HepG2 (cell line): ENCODE results near the gene RAB35. TPM values are rescaled to one million over a fixed set of nuclear protein-coding genes. Genes with fewer than 3 reads are reported as not detected.
A peak's percentile ranks its signal among the peaks of the same experiment; 100 is the strongest.

Experiments
- ASH2L ChIP-seq: fragments of 300-600, 200-600 bp; sonication (generic); IDR thresholded peaks from 2 replicates; pipeline ENCODE4 v1.7.0; 2017; ENCODE audit warnings: low read depth, mild to moderate bottlenecking, moderate library complexity, mixed read lengths, low read length; ENCODE audit not compliant: insufficient read length
- ATF7-NPFF ChIP-seq: sonication (generic); formaldehyde crosslinking; IDR thresholded peaks from 2 replicates; pipeline ENCODE4 v1.8.1; 2023; ENCODE audit warnings: mild to moderate bottlenecking, low read depth, missing genetic modification reagents, moderate library complexity
- FOXA1 ChIP-seq, 2 experiments: fragments of 450-650 bp in 1 of 2; sonication (generic) in 1 of 2; formaldehyde crosslinking in 1 of 2; IDR thresholded peaks; 2 replicates each; pipeline versions ENCODE4 v1.4.0 to v1.6.1; 2016 to 2020; ENCODE audit warnings: missing genetic modification reagents in 1 of 2
- HOXD1 ChIP-seq: sonication (generic); formaldehyde crosslinking; IDR thresholded peaks from 2 replicates; pipeline ENCODE4 v1.5.0; 2020; ENCODE audit warnings: missing genetic modification reagents
- NCOA5 ChIP-seq: sonication (generic); formaldehyde crosslinking; IDR thresholded peaks from 2 replicates; pipeline ENCODE4 v1.4.0; 2020; ENCODE audit warnings: missing genetic modification reagents
- PCBP2 ChIP-seq: fragments of 200-400 bp; formaldehyde crosslinking; optimal IDR thresholded peaks from 2 replicates; pipeline ENCODE3; 2018; ENCODE audit warnings: low read length, low read depth; ENCODE audit not compliant: poor library complexity, severe bottlenecking
- PHF5A ChIP-seq: IDR thresholded peaks from one replicate; pipeline ENCODE4 v1.6.1; 2018; ENCODE audit warnings: low read depth, missing genetic modification reagents; ENCODE audit not compliant: unreplicated experiment
- REL ChIP-seq: sonication (generic); formaldehyde crosslinking; conservative IDR thresholded peaks from 2 replicates; pipeline ENCODE4 v1.8.0; 2022; ENCODE audit warnings: mild to moderate bottlenecking, missing genetic modification reagents, moderate library complexity
- YEATS4 ChIP-seq: sonication (generic); formaldehyde crosslinking; IDR thresholded peaks from 2 replicates; pipeline ENCODE4 v1.4.0; 2020; ENCODE audit warnings: missing genetic modification reagents, borderline replicate concordance
- ZNF44 ChIP-seq: sonication (generic); formaldehyde crosslinking; IDR thresholded peaks from 2 replicates; pipeline ENCODE4 v1.5.1; 2020; ENCODE audit warnings: mild to moderate bottlenecking, missing genetic modification reagents
- ZSCAN9 ChIP-seq: IDR thresholded peaks from 2 replicates; pipeline ENCODE4 v1.6.1; 2016; ENCODE audit warnings: borderline replicate concordance
- polyA plus RNA-seq, 8 experiments: library from polyadenylated mRNA; depleted of rRNA in 3 of 8; stranded (reverse) in 7 of 8; unstranded in 1 of 8; fragments of >200 nt; fragmentation: Illumina TruSeq in 4 of 8; extraction: Trizol in 4 of 8; gene quantifications; 2 replicates each; pipeline versions ENCODE4 v1.2.1 to v1.2.3, GENCODE V29; 2011 to 2016; ENCODE audit warnings: low read depth in 4 of 8, missing spikeins in 1 of 8, mixed read lengths in 1 of 8; ENCODE audit not compliant: insufficient read depth in 1 of 8
- total RNA-seq, 5 experiments: library from RNA; depleted of rRNA; stranded (reverse); fragments of >200 nt; fragmentation: Illumina TruSeq; extraction: Trizol; gene quantifications; 2 replicates each; pipeline ENCODE4 v1.2.3, GENCODE V29; 2016; ENCODE audit warnings: low read depth in 1 of 5
- TF ChIP-seq, protein P1 (sequence below): sonication (generic); formaldehyde crosslinking; IDR thresholded peaks from 2 replicates; pipeline ENCODE4 v1.5.0; 2020; ENCODE audit warnings: mild to moderate bottlenecking, missing genetic modification reagents, borderline replicate concordance
- TF ChIP-seq, protein P2 (sequence below): sonication (generic); formaldehyde crosslinking; IDR thresholded peaks from 2 replicates; pipeline ENCODE4 v1.4.0; 2020; ENCODE audit warnings: mild to moderate bottlenecking, low read depth, missing genetic modification reagents
- TF ChIP-seq, protein P3 (sequence below): sonication (generic); formaldehyde crosslinking; IDR thresholded peaks from 2 replicates; pipeline ENCODE4 v1.4.0; 2020; ENCODE audit warnings: missing genetic modification reagents
- TF ChIP-seq, protein P4 (sequence below): IDR thresholded peaks from 2 replicates; pipeline ENCODE4 v1.6.1; 2016; ENCODE audit warnings: mild to moderate bottlenecking

Gene RAB35
- total and polyA plus RNA-seq, 2 of the 13 experiments (the other 11 are each of a cell fraction or from before 2014, with no cell fraction given), result 25.2 to 29.1 TPM

DNA sequence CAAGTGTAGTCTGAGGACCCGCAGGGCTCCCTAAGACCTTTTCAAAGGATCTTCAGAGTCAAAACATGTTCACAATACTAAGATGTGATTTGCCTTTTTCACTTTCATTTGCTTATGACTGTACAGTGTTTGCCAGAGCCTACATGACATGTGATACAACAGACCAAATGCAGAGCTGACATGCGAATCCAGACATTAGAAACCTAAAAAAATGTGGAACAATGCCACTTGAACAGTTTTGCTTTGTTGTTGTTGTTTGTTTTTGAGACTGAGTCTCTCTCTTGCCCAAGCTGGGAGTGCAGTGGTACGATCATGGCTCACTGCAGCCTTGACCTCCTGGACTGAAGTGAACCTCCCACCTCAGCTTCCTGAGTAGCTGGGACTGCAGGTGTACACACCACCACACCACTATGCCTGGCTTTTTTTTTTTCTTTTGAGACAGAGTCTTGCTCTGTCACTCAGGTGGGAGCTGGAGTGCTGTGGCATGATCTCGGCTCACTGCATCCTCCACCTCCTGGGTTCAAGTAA is 5.3 kb upstream of the RAB35 start (continued):
- TF ChIP-seq, protein P1, sequence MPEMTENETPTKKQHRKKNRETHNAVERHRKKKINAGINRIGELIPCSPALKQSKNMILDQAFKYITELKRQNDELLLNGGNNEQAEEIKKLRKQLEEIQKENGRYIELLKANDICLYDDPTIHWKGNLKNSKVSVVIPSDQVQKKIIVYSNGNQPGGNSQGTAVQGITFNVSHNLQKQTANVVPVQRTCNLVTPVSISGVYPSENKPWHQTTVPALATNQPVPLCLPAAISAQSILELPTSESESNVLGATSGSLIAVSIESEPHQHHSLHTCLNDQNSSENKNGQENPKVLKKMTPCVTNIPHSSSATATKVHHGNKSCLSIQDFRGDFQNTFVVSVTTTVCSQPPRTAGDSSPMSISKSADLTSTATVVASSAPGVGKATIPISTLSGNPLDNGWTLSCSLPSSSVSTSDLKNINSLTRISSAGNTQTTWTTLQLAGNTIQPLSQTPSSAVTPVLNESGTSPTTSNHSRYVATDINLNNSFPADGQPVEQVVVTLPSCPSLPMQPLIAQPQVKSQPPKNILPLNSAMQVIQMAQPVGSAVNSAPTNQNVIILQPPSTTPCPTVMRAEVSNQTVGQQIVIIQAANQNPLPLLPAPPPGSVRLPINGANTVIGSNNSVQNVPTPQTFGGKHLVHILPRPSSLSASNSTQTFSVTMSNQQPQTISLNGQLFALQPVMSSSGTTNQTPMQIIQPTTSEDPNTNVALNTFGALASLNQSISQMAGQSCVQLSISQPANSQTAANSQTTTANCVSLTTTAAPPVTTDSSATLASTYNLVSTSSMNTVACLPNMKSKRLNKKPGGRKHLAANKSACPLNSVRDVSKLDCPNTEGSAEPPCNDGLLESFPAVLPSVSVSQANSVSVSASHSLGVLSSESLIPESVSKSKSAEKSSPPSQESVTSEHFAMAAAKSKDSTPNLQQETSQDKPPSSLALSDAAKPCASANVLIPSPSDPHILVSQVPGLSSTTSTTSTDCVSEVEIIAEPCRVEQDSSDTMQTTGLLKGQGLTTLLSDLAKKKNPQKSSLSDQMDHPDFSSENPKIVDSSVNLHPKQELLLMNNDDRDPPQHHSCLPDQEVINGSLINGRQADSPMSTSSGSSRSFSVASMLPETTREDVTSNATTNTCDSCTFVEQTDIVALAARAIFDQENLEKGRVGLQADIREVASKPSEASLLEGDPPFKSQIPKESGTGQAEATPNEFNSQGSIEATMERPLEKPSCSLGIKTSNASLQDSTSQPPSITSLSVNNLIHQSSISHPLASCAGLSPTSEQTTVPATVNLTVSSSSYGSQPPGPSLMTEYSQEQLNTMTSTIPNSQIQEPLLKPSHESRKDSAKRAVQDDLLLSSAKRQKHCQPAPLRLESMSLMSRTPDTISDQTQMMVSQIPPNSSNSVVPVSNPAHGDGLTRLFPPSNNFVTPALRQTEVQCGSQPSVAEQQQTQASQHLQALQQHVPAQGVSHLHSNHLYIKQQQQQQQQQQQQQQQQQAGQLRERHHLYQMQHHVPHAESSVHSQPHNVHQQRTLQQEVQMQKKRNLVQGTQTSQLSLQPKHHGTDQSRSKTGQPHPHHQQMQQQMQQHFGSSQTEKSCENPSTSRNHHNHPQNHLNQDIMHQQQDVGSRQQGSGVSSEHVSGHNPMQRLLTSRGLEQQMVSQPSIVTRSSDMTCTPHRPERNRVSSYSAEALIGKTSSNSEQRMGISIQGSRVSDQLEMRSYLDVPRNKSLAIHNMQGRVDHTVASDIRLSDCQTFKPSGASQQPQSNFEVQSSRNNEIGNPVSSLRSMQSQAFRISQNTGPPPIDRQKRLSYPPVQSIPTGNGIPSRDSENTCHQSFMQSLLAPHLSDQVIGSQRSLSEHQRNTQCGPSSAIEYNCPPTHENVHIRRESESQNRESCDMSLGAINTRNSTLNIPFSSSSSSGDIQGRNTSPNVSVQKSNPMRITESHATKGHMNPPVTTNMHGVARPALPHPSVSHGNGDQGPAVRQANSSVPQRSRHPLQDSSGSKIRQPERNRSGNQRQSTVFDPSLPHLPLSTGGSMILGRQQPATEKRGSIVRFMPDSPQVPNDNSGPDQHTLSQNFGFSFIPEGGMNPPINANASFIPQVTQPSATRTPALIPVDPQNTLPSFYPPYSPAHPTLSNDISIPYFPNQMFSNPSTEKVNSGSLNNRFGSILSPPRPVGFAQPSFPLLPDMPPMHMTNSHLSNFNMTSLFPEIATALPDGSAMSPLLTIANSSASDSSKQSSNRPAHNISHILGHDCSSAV, result no peak
- TF ChIP-seq YEATS4 (CRISPR knock-in tag) (0 out of 2 replicates have a peak, but pooled peaks have one; percentile 32), ZSCAN9 (no peak; the same call in 1 of the 2 replicates), ASH2L (no peak), FOXA1 (IDR thresholded peaks at IDR 0.05) (no peak), FOXA1 (CRISPR knock-in tag; IDR thresholded peaks at IDR 0.05) (peak; percentile 71), NCOA5 (CRISPR knock-in tag) (no peak), PCBP2 (no peak), ATF7-NPFF (CRISPR knock-in tag) (no peak), REL (no peak), HOXD1 (no peak), ZNF44 (CRISPR knock-in tag) (no peak), PHF5A (CRISPR knock-in tag) (no peak)
- TF ChIP-seq, protein P2, sequence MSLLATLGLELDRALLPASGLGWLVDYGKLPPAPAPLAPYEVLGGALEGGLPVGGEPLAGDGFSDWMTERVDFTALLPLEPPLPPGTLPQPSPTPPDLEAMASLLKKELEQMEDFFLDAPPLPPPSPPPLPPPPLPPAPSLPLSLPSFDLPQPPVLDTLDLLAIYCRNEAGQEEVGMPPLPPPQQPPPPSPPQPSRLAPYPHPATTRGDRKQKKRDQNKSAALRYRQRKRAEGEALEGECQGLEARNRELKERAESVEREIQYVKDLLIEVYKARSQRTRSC (CRISPR knock-in tag), result no peak
- TF ChIP-seq, protein P3, sequence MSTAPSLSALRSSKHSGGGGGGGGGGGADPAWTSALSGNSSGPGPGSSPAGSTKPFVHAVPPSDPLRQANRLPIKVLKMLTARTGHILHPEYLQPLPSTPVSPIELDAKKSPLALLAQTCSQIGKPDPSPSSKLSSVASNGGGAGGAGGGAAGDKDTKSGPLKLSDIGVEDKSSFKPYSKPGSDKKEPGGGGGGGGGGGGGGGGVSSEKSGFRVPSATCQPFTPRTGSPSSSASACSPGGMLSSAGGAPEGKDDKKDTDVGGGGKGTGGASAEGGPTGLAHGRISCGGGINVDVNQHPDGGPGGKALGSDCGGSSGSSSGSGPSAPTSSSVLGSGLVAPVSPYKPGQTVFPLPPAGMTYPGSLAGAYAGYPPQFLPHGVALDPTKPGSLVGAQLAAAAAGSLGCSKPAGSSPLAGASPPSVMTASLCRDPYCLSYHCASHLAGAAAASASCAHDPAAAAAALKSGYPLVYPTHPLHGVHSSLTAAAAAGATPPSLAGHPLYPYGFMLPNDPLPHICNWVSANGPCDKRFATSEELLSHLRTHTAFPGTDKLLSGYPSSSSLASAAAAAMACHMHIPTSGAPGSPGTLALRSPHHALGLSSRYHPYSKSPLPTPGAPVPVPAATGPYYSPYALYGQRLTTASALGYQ, result no peak
- TF ChIP-seq, protein P4, sequence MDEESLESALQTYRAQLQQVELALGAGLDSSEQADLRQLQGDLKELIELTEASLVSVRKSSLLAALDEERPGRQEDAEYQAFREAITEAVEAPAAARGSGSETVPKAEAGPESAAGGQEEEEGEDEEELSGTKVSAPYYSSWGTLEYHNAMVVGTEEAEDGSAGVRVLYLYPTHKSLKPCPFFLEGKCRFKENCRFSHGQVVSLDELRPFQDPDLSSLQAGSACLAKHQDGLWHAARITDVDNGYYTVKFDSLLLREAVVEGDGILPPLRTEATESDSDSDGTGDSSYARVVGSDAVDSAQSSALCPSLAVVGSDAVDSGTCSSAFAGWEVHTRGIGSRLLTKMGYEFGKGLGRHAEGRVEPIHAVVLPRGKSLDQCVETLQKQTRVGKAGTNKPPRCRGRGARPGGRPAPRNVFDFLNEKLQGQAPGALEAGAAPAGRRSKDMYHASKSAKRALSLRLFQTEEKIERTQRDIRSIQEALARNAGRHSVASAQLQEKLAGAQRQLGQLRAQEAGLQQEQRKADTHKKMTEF, result peak; percentile 26; the same call in 1 of the 2 replicates
